Spleen (tissue), 11 donors: ENCODE data around the gene RAB1B. TPM values are rescaled to one million over a fixed set of nuclear protein-coding genes. Genes with fewer than 3 reads are reported as not detected.
A peak's percentile ranks its signal among the peaks of the same experiment; 100 is the strongest.

Source experiments
- DNase-seq: peaks from one replicate; pipeline ENCODE4 v3.0.0-alpha.2; 2020
- H3K27ac ChIP-seq, 8 donors: fragments of 200-600 bp; sonication (generic) in 7 of 8; 1 replicate in 4 of 8; 2 replicates in 4 of 8; pipeline versions ENCODE4 v1.5.0 to v1.8.0; 2016 to 2021; ENCODE audit warnings: inconsistent platforms in 4 of 8, mild to moderate bottlenecking in 4 of 8, moderate library complexity in 1 of 8
- H3K27me3 ChIP-seq, 7 donors: fragments of 200-600 bp; sonication (generic) in 6 of 7; replicated peaks in 1 of 7; 1 replicate in 4 of 7; 2 replicates in 3 of 7; pipeline versions ENCODE4 v1.5.0 to v1.8.0; 2016 to 2021; ENCODE audit warnings: inconsistent platforms in 3 of 7, mild to moderate bottlenecking in 1 of 7
- H3K36me3 ChIP-seq, 6 donors: fragments of 200-600 bp; sonication (generic) in 5 of 6; 1 replicate in 4 of 6; 2 replicates in 2 of 6; pipeline versions ENCODE4 v1.5.0 to v1.8.0; 2016 to 2021; ENCODE audit warnings: inconsistent platforms in 2 of 6
- H3K4me1 ChIP-seq, 6 donors: fragments of 200-600 bp; sonication (generic) in 5 of 6; 1 replicate in 3 of 6; 2 replicates in 3 of 6; pipeline versions ENCODE4 v1.5.0 to v1.8.0; 2016 to 2021; ENCODE audit warnings: inconsistent platforms in 3 of 6
- H3K4me3 ChIP-seq, 8 donors: fragments of 200-600 bp; sonication (generic) in 7 of 8; 1 replicate in 4 of 8; 2 replicates in 4 of 8; pipeline versions ENCODE4 v1.5.0 to v1.8.0; 2016 to 2021; ENCODE audit warnings: inconsistent platforms in 4 of 8, mild to moderate bottlenecking in 4 of 8, moderate library complexity in 2 of 8
- H3K9me3 ChIP-seq, 8 donors: fragments of 200-600 bp; sonication (generic) in 7 of 8; 1 replicate in 4 of 8; 2 replicates in 4 of 8; pipeline versions ENCODE4 v1.5.0 to v1.8.0; 2016 to 2021; ENCODE audit warnings: inconsistent platforms in 4 of 8
- CTCF ChIP-seq, 11 experiments: fragments of 200-600 bp in 7 of 11; fragments of 450-650 bp in 4 of 11; sonication (generic) in 4 of 11; IDR thresholded peaks in 8 of 11; conservative IDR thresholded peaks in 3 of 11; 1 replicate in 7 of 11; 2 replicates in 4 of 11; pipeline versions ENCODE4 v1.4.0 to v1.8.0; 2016 to 2021; ENCODE audit warnings: antibody characterized with exemption in 11 of 11, inconsistent platforms in 4 of 11, mild to moderate bottlenecking in 1 of 11
- POLR2A ChIP-seq, 3 donors: fragments of 450-650 bp; IDR thresholded peaks; one replicate each; pipeline ENCODE4 v1.5.1; 2017; ENCODE audit warnings: antibody characterized with exemption in 3 of 3, mild to moderate bottlenecking in 1 of 3
- POLR2AphosphoS5 ChIP-seq, 3 donors: sonication (generic); formaldehyde crosslinking; IDR thresholded peaks; one replicate each; pipeline ENCODE4 v1.5.1; 2017; ENCODE audit warnings: antibody characterized with exemption in 3 of 3
- WGBS, 5 donors: extraction: QIAGEN DNeasy Blood & Tissue Kit in 3 of 5; methylation state at CpG; one replicate each; pipeline versions ENCODE4 v1.1.5 to v1.1.7; 2013 to 2018; 5-methylcytosine and 5-hydroxymethylcytosine counted together
- intact Hi-C: fragments of 100-400 bp; cut with DNase I; formaldehyde crosslinking; loops from one replicate; pipeline ENCODE4 v1.15.0; 2023; ENCODE audit warnings: low total_unique reads
- polyA plus RNA-seq, 3 donors: library from polyadenylated mRNA; stranded (reverse); fragments of 200-250 nt; gene quantifications; one replicate each; pipeline ENCODE4 v1.2.1, GENCODE V29; 2013
- total RNA-seq, 7 donors: library from RNA; depleted of rRNA in 3 of 7; stranded (reverse); fragments of >200 nt in 3 of 7; fragmentation: NEBNext Ultra II Directional in 4 of 7; extraction: Animal tissue kit (Norgen Biotek cat#: 25700) in 4 of 7; gene quantifications; one replicate each; pipeline versions ENCODE4 v1.1.0 to v1.2.1, GENCODE V29; 2016 to 2021
- donor health status: healthy with polysubstance abuse.
- donor health status: DM: no; HTN: no; CAD: no; lungs with moderate emphysema.
- donor health status: DM: no; HTN: no; CAD: no.
- donor health status: Bipolar disorder and iron deficiency.
- donor health status: healthy.
- donor health status: DM: no; HTN: no; CAD: no.
- donor health status: DM: yes; HTN: yes; CAD: no.

Gene RAB1B
- total and polyA plus RNA-seq, 10 donors: 66.8 to 150 (median 116) TPM

DNA sequence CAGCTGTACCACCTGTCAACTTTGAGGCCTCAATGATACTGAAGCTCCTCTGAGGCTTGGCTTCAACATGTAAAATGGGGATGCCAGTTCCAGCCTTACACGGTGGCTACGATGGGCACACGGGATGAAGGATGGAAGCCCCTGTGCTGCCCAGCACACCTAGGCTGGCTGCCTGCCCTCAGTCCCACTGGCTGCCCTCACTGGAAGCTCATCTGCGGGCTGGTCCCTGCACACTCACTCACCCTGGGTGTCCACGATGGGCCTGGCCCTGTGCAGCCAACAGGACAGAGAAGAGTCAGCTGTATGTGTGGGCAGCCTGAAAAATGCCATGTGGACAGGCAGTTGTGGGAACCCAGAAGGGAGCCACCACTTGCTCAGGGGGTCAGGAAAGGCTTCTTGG lies 18.3 kb downstream of the RAB1B start:
- WGBS, 5 donors: 83 to 96% (median 88%) methylated on average over 5 of the region's 5 CpGs

GRCh38 chr11:66287211-66287888 lies 18.9 kb downstream of the RAB1B start:
- Histone ChIP-seq H3K27ac (no peak overlapping the region), H3K36me3 (peaks cover 0 to 27% (median 6%) of the 10 kb centered on the region in 6 donors), H3K4me1 (peaks cover 18 to 81% (median 50%) of the 10 kb centered on the region in 6 donors), H3K4me3 (peak overlapping the region in 2 of 8 donors; percentile 85 to 88), H3K27me3 (peaks cover 0 to 24% (median 14%) of the 10 kb centered on the region in 7 donors), H3K9me3 (no peaks in the 10 kb centered on the region)
- TF ChIP-seq POLR2AphosphoS5 (IDR thresholded peaks at IDR 0.05) (no peak), POLR2A (IDR thresholded peaks at IDR 0.05) (no peak), CTCF (IDR thresholded peaks at IDR 0.05 in 8 of 11, conservative IDR thresholded peaks at IDR 0.05 in 3 of 11) (no peak)
- 53 to 76% (median 60%) methylated on average over 10 of the region's 10 CpGs for WGBS, 5 donors
- DNase-seq: no peak
- intact Hi-C loops: no loop called here

More for the DNA sequence above, 18.3 kb downstream of the RAB1B start:
- peaks cover 0 to 27% (median 6%) of the 10 kb centered on the region in 6 donors for H3K36me3 ChIP-seq
- no peak for TF ChIP-seq CTCF (IDR thresholded peaks at IDR 0.05 in 8 of 11, conservative IDR thresholded peaks at IDR 0.05 in 3 of 11)
- no peak for TF ChIP-seq POLR2A (IDR thresholded peaks at IDR 0.05)
- TF ChIP-seq POLR2AphosphoS5 (IDR thresholded peaks at IDR 0.05): no peak
- no peak for DNase-seq
- intact Hi-C loops: no loop called here
- peaks cover 22 to 81% (median 50%) of the 10 kb centered on the region in 6 donors for H3K4me1 ChIP-seq
- no peaks in the 10 kb centered on the region for H3K9me3 ChIP-seq
- H3K4me3 ChIP-seq: no peak overlapping the region
- peaks cover 0 to 17% (median 8%) of the 10 kb centered on the region in 7 donors for H3K27me3 ChIP-seq
- no peak overlapping the region for H3K27ac ChIP-seq

DNA sequence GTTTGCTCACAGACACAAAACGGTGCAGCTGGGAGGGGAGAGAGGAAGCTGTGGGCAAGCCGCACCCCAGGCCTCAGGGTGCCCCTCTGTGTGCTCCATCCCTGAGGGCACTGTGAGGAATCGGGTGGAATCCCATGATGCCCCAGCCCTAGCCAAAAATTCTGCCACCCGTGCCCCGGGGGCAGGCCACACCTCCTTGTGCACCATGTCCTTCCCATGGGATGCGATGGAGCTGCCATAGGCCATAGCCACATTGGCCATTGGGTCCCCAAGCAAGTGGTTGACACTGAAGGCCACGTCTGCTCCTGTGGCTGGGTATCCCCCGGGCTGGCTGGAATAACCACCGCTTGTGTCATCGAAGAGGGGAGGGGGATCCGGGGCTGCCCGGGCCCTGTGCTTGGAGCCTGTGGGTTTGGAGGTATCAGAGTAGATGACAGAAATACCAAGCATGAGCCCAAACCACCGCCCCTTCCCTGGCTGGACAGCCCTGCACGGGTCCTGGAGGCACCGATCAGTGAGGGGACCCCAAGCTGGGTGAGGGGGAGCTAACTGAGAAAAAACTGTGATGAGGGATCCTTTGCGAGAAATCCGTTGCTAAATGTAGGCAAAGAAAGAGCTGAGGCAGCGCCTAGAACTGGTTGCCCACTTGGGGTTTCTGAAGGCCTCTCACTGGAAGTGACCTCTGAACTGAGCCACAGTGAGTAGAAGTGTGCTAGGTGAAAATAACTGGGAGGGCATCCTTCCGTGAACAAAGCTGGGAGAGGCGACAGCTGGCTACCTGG lies 19.6 kb downstream of the RAB1B start:
- WGBS, 5 donors: 40 to 55% (median 45%) methylated on average over 16 to 20 of the region's 20 CpGs
- TF ChIP-seq POLR2AphosphoS5 (IDR thresholded peaks at IDR 0.05): peak in 1 of 3 donors; percentile 7
- no peak for TF ChIP-seq CTCF (IDR thresholded peaks at IDR 0.05 in 8 of 11, conservative IDR thresholded peaks at IDR 0.05 in 3 of 11)
- H3K27ac ChIP-seq: peak overlapping the region in 7 of 8 donors; percentile 93 to 96 (median 95)
- intact Hi-C loops: no loop called here
- H3K9me3 ChIP-seq: no peaks in the 10 kb centered on the region
- DNase-seq: no peak
- peaks cover 0 to 31% (median 22%) of the 10 kb centered on the region in 7 donors for H3K27me3 ChIP-seq
- H3K4me1 ChIP-seq: peaks cover 18 to 78% (median 44%) of the 10 kb centered on the region in 6 donors
- H3K36me3 ChIP-seq: peaks cover 0 to 27% (median 6%) of the 10 kb centered on the region in 6 donors
- peak overlapping the region; percentile 68 to 96 (median 86) for H3K4me3 ChIP-seq
